ENCODE data around the gene DYNC2H1.

GRCh38 chr11:103067118-103067517, 42.1 kb upstream of the DYNC2H1 start:
- no peak for TF ChIP-seq CTCF (IDR thresholded peaks at IDR 0.05)
- TF ChIP-seq POLR2A (IDR thresholded peaks at IDR 0.05): no peak

Measured in adrenal gland (tissue), 5 donors.